ENCODE measurements around the gene MCF2L.

Gene MCF2L

DNA sequence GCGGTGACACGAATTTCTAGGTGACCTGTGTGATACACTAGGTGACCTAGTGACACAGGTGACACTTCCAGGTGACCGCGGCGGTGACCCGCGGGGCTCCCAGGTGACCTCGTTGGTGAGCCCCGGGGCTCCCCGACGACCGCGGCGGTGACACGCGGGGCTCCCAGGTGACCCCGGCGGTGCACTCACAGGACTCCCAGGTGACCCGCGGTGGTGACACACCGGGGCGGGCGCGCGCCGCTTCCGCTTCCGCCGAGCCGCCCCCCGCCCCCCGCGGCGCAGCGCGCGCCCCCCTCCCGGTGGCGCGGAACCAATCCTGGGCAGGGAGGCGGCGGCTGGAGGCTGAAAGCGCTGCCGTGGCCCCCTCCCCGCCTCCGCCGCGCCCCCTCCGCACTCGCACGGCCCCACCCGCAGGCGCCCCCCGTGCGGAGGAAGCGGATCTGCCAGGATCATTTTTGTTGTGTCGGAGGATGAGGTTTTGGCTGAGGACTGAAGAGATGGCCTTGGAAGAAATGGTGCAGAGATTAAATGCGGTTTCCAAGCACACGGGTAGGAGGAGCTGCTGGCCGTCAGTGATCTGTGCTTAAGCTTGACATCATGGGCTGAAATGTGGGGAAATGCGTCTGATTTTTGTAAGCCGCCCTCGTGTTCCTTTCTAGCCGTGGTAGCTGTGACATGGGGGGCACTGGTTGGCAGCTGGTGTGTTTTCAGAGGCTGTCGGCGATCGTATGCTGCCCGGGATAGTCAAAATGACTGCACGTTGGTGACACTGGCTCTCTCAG, at the start of gene MCF2L:
TSS of gene MCF2L (plus strand) at position 305 of the 782 bp plus-strand sequence. CDS start at position 471, 166 bp downstream.
- Histone ChIP-seq H3K9ac (ENCODE audit: low read length) (no peak within 1 kb of the TSS), H3K27me3 (ENCODE audit: control insufficient read depth, insufficient read depth, low read length) (peaks cover 20% of the 10 kb centered on the region), H3K9me3 (ENCODE audit: control insufficient read depth, low read depth, low read length) (no peaks in the 10 kb centered on the region), H3K27ac (ENCODE audit: low read length) (no peak within 1 kb of the TSS), H3K36me3 (ENCODE audit: control insufficient read depth, low read depth, low read length) (no peaks in the 10 kb centered on the region), H3K4me3 (ENCODE audit: low read length) (peak within 1 kb of the TSS; percentile 63), H3K4me1 (ENCODE audit: control insufficient read depth, low read depth, low read length) (peaks cover 5% of the 10 kb centered on the region)

GRCh38 chr13:112923962-112924361, 45.1 kb upstream of the MCF2L start:
- no peaks in the 10 kb centered on the region for H3K36me3 ChIP-seq (ENCODE audit: control insufficient read depth, low read depth, low read length)
- H3K27ac ChIP-seq (ENCODE audit: low read length), result no peak overlapping the region
- no peaks in the 10 kb centered on the region for H3K27me3 ChIP-seq (ENCODE audit: control insufficient read depth, insufficient read depth, low read length)
- no peaks in the 10 kb centered on the region for H3K9me3 ChIP-seq (ENCODE audit: control insufficient read depth, low read depth, low read length)
- H3K9ac ChIP-seq (ENCODE audit: low read length), result no peak overlapping the region
- no peak overlapping the region for H3K4me3 ChIP-seq (ENCODE audit: low read length)
- no peaks in the 10 kb centered on the region for H3K4me1 ChIP-seq (ENCODE audit: control insufficient read depth, low read depth, low read length)

DNA sequence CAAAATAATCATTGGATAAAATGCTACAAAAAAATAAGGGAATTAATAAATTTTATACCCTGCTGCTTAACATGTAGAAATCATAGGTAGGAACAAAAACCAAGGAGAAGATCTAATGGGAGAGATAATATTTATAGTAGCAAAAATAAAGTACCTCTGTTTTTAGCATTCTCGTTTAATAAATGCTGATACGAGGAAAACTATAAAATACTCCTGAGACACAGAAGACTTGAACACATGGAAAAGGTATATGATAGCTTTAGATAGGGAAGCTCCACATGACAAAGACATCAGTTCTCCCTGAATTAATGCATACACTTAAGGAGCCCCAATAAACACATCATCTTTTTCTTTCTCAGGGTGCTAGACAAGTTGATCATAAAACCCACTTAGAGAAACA, 44.6 kb upstream of the MCF2L start:
- H3K9me3 ChIP-seq (ENCODE audit: control insufficient read depth, low read depth, low read length), result no peaks in the 10 kb centered on the region
- H3K4me1 ChIP-seq (ENCODE audit: control insufficient read depth, low read depth, low read length), result peaks cover 3% of the 10 kb centered on the region
- H3K9ac ChIP-seq (ENCODE audit: low read length), result no peak overlapping the region
- H3K27me3 ChIP-seq (ENCODE audit: control insufficient read depth, insufficient read depth, low read length), result no peaks in the 10 kb centered on the region
- no peak overlapping the region for H3K4me3 ChIP-seq (ENCODE audit: low read length)
- no peaks in the 10 kb centered on the region for H3K36me3 ChIP-seq (ENCODE audit: control insufficient read depth, low read depth, low read length)
- no peak overlapping the region for H3K27ac ChIP-seq (ENCODE audit: low read length)

GRCh38 chr13:112926003-112926402, 43.0 kb upstream of the MCF2L start:
- Histone ChIP-seq H3K9ac (ENCODE audit: low read length) (no peak overlapping the region), H3K27me3 (ENCODE audit: control insufficient read depth, insufficient read depth, low read length) (no peaks in the 10 kb centered on the region), H3K4me3 (ENCODE audit: low read length) (no peak overlapping the region), H3K36me3 (ENCODE audit: control insufficient read depth, low read depth, low read length) (no peaks in the 10 kb centered on the region), H3K9me3 (ENCODE audit: control insufficient read depth, low read depth, low read length) (no peaks in the 10 kb centered on the region), H3K27ac (ENCODE audit: low read length) (no peak overlapping the region), H3K4me1 (ENCODE audit: control insufficient read depth, low read depth, low read length) (peaks cover 5% of the 10 kb centered on the region)

DNA sequence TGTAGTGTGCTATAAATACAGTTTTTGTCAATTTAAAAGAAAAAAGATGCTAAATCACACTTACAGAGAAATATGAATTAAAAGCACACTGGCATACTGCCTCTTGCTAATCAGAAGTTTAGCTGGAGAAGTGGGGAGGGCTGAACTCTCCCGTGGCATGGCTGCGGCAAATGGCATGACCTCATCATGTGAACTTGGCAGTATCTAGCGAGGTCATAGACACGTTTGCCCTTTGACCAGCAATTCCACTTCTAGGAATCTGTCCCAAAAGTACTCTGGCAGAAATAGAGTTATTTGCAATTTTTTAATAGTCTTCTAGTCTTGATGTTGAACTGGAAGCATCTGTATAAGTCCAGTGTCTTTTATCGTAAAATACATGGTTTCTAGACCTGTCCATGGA, 42.0 kb upstream of the MCF2L start:
- H3K36me3 ChIP-seq (ENCODE audit: control insufficient read depth, low read depth, low read length), result no peaks in the 10 kb centered on the region
- H3K9ac ChIP-seq (ENCODE audit: low read length), result no peak overlapping the region
- H3K27me3 ChIP-seq (ENCODE audit: control insufficient read depth, insufficient read depth, low read length), result no peaks in the 10 kb centered on the region
- peaks cover 5% of the 10 kb centered on the region for H3K4me1 ChIP-seq (ENCODE audit: control insufficient read depth, low read depth, low read length)
- H3K4me3 ChIP-seq (ENCODE audit: low read length), result no peak overlapping the region
- H3K27ac ChIP-seq (ENCODE audit: low read length), result no peak overlapping the region
- H3K9me3 ChIP-seq (ENCODE audit: control insufficient read depth, low read depth, low read length), result no peaks in the 10 kb centered on the region

GRCh38 chr13:112928020-112928971, 40.7 kb upstream of the MCF2L start:
- Histone ChIP-seq H3K27me3 (ENCODE audit: control insufficient read depth, insufficient read depth, low read length) (no peaks in the 10 kb centered on the region), H3K36me3 (ENCODE audit: control insufficient read depth, low read depth, low read length) (no peaks in the 10 kb centered on the region), H3K9ac (ENCODE audit: low read length) (no peak overlapping the region), H3K27ac (ENCODE audit: low read length) (no peak overlapping the region), H3K4me3 (ENCODE audit: low read length) (no peak overlapping the region), H3K4me1 (ENCODE audit: control insufficient read depth, low read depth, low read length) (peaks cover 5% of the 10 kb centered on the region), H3K9me3 (ENCODE audit: control insufficient read depth, low read depth, low read length) (no peaks in the 10 kb centered on the region)

DNA sequence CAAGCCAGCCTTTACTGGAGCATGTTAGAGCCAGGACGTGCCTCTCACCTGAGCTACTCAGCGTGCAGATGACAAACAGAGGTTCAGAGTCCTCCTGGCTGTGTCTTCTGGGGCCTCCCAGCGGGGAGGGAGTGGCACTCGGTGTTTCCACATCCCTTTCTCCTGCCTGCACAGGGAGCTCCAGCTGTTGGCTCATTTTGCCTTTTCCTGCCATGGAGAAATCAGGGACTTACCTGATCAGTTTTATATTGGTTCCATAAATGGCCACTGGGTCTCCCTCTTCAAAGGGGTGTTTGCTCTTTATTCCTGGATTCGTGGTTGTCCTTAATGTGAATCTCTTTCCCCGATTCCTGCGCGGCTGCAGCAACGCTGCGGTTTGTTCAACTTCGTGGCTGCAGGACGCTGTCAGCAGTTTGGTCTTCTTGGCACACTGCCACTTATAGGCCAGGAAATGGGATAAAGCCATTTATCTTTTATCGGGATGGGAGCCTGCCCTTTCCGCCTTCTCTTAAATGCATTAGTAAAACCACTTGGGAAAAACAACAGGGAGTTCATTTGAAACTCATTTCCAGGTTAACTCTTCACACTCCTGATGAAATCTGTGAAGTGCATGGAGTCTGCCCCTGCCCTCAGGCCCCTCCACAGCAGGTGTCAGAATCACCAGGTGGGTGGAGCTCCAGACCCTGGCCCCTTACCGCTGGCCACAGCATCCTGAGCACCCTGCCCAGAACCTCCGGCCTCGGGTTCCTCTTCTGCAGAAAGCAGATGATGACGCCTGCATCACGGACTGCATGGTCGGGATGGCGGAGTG, 39.8 kb upstream of the MCF2L start:
- Histone ChIP-seq H3K27ac (ENCODE audit: low read length) (no peak overlapping the region), H3K4me1 (ENCODE audit: control insufficient read depth, low read depth, low read length) (peaks cover 9% of the 10 kb centered on the region), H3K4me3 (ENCODE audit: low read length) (no peak overlapping the region), H3K27me3 (ENCODE audit: control insufficient read depth, insufficient read depth, low read length) (no peaks in the 10 kb centered on the region), H3K9ac (ENCODE audit: low read length) (no peak overlapping the region), H3K36me3 (ENCODE audit: control insufficient read depth, low read depth, low read length) (no peaks in the 10 kb centered on the region), H3K9me3 (ENCODE audit: control insufficient read depth, low read depth, low read length) (no peaks in the 10 kb centered on the region)

DNA sequence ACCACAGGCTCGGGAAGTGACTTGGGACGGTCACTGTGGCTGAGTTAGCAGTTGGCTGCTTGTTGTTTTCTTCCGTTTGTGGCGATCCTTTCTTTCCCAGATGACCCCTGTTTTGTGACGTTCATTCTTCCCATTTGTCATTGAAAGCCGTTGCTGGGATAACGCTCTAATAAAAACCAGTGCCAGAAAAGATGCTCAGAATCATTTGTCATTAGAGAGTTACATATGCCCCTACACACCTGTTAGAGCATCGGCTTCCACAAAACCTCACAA, 39.3 kb upstream of the MCF2L start:
- H3K9me3 ChIP-seq (ENCODE audit: control insufficient read depth, low read depth, low read length), result no peaks in the 10 kb centered on the region
- no peak overlapping the region for H3K27ac ChIP-seq (ENCODE audit: low read length)
- H3K4me3 ChIP-seq (ENCODE audit: low read length), result no peak overlapping the region
- no peaks in the 10 kb centered on the region for H3K27me3 ChIP-seq (ENCODE audit: control insufficient read depth, insufficient read depth, low read length)
- H3K9ac ChIP-seq (ENCODE audit: low read length), result no peak overlapping the region
- H3K4me1 ChIP-seq (ENCODE audit: control insufficient read depth, low read depth, low read length), result peaks cover 9% of the 10 kb centered on the region
- H3K36me3 ChIP-seq (ENCODE audit: control insufficient read depth, low read depth, low read length), result no peaks in the 10 kb centered on the region

DNA sequence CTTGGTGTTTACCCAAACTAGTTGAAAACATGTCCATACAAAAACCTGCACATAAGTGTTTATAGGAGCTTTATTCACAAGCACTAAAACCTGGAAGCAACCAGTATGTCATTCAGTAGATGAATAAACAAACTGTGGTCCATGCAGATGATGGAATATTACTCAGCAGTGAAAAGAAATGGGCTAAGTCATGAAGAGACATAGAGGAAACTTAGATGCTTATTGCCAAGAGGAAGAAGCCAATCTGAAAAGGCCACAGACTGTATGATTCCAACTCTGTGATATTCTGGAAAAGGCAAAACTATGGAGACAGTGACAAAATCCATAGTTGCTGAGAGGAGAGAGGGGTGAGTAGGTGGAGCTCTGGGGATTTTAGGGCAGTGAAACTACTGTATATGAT, 38.8 kb upstream of the MCF2L start:
- no peaks in the 10 kb centered on the region for H3K9me3 ChIP-seq (ENCODE audit: control insufficient read depth, low read depth, low read length)
- no peak overlapping the region for H3K4me3 ChIP-seq (ENCODE audit: low read length)
- peaks cover 9% of the 10 kb centered on the region for H3K4me1 ChIP-seq (ENCODE audit: control insufficient read depth, low read depth, low read length)
- H3K27ac ChIP-seq (ENCODE audit: low read length), result no peak overlapping the region
- no peaks in the 10 kb centered on the region for H3K27me3 ChIP-seq (ENCODE audit: control insufficient read depth, insufficient read depth, low read length)
- no peak overlapping the region for H3K9ac ChIP-seq (ENCODE audit: low read length)
- no peaks in the 10 kb centered on the region for H3K36me3 ChIP-seq (ENCODE audit: control insufficient read depth, low read depth, low read length)

GRCh38 chr13:112931028-112931934, 37.7 kb upstream of the MCF2L start:
- Histone ChIP-seq H3K4me1 (ENCODE audit: control insufficient read depth, low read depth, low read length) (peaks cover 9% of the 10 kb centered on the region), H3K4me3 (ENCODE audit: low read length) (no peak overlapping the region)

More at GRCh38 chr13:112931028-112931934, 37.7 kb upstream of the MCF2L start:
- Histone ChIP-seq H3K9ac (ENCODE audit: low read length) (no peak overlapping the region), H3K36me3 (ENCODE audit: control insufficient read depth, low read depth, low read length) (no peaks in the 10 kb centered on the region), H3K27me3 (ENCODE audit: control insufficient read depth, insufficient read depth, low read length) (no peaks in the 10 kb centered on the region), H3K9me3 (ENCODE audit: control insufficient read depth, low read depth, low read length) (no peaks in the 10 kb centered on the region), H3K27ac (ENCODE audit: low read length) (no peak overlapping the region)

All from iPS-18a (cell line).